ENCODE data around the gene PLAC9. TPM values are rescaled to one million over a fixed set of nuclear protein-coding genes. Genes with fewer than 3 reads are reported as not detected.

PLAC9 gene, protein sequence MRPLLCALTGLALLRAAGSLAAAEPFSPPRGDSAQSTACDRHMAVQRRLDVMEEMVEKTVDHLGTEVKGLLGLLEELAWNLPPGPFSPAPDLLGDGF
- total RNA-seq: 25.4 and 28.7 TPM in 2 replicates

DNA sequence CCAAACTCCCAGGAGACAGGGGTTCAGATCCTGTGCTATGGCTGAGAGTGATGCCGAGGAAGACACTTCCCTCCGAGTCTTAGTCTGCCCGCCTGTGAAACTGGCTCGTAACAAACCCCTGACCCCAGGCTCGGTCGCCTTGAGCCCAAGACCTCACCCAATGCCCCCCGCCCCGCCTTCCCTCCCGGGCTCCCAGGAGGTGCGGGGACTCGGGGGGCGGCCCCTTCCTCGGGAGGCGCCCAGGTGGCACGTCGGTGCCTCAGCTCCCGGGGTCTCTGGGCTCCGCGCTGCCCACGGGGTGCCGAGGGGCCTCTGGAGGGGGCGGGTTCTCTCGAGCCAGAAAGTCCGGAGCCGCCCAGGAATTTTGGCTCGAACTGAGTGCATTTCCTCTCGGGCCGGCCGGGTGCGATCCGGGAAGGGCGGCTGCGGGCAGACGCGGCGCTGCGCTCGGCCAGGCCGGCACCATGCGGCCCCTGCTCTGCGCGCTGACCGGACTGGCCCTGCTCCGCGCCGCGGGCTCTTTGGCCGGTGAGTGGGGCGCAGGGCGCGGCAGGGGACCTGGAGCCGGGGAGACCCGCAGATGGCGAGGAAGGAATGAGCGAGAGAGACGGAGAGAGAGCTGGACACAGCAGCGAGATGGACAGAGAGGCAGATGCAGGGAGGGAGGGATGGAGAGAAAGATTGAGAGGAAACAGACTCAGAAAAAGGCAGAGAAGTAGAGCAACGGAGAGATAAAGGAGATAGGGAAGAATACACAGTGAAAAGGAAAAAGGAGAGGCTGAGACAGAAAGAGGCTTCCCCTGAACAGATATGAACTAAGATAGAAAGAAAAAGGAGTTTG is at the start of gene PLAC9:
Gene PLAC9, plus strand, starts transcription at position 432 of the 841 bp plus-strand sequence. Its CDS starts 33 bp downstream, at position 465.

Other genes with a start within 250 kb of the PLAC9 start
- 0.32 and 0.39 TPM in 2 replicates for gene SFTPD, start 183.6 kb upstream of the PLAC9 start, total RNA-seq
- 15.4 and 22.1 TPM in 2 replicates for gene TMEM254, start 54.1 kb upstream of the PLAC9 start, total RNA-seq
- gene ANXA11, start 72.8 kb downstream of the PLAC9 start, total RNA-seq: 155 and 180 TPM in 2 replicates
- not detected in 2 replicates for gene MAT1A, start 156.9 kb downstream of the PLAC9 start, total RNA-seq
- gene DYDC1, start 224.0 kb downstream of the PLAC9 start, total RNA-seq: not detected in 2 replicates
- gene DYDC2, start 224.1 kb downstream of the PLAC9 start, total RNA-seq: not detected in 2 replicates